ENCODE results near the gene APOC4.
"Not testable (repeated sequence)": the region's sequence is repeated elsewhere in the genome, so short reads cannot be mapped to it uniquely, and the experiment has no call there.

The APOC4 gene

DNA sequence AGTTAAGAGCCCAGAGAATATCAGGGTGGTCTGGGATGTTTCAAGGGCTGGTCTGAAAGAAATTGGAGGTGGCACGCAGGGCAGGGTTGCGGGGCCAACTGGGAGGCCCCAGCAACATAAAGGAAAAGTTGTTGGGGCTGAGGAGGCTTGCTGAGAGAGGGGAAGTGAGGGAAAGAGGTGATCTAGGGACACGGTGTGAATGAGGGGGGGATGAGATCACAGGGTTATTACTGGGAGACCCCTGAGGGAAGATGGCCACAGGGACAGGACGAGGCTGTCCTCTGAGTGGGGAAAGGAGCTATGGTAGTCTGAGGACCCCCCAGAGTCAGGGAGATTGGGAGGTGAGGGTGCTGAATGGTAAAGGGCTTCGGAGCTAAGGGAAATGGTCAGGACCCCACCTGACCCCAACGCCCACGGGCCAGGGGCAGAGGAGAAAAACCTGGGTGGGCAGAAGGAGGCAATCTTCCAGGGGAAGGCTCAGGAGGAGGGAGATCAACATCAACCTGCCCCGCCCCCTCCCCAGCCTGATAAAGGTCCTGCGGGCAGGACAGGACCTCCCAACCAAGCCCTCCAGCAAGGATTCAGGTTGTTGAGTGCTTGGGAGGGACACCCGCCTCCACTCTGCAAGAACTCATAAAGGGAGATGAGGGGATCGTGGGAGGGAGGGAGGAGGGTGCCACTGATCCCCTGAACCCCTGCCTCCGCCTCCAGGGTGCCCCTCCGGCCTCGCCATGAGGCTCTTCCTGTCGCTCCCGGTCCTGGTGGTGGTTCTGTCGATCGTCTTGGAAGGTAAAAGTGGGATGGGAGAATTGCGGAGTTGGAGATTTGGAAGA lies 15.6 kb upstream of the APOC4 start:
- POLR2A ChIA-PET; H3K27ac ChIP-seq (ENCODE audit: extremely low read depth, low read depth, low read length); H3K4me3 ChIP-seq (ENCODE audit: low read depth, low read length); H3K9me3 ChIP-seq (ENCODE audit: control insufficient read depth, insufficient read depth, low read depth, low read length); H3K36me3 ChIP-seq (ENCODE audit: control insufficient read depth in 2 of 2, insufficient read depth in 1 of 2, low read length in 2 of 2); H3K4me1 ChIP-seq (ENCODE audit: control insufficient read depth, insufficient read depth, low read length): not testable (repeated sequence)
- CTCF ChIA-PET: interaction anchor here (0.6 to 1.4 kb wide), 3 partner anchors 9 to 57 kb away, joined by 3 to 4 read pairs (median 4); no protein-coding TSS in a partner anchor
- TF ChIP-seq, protein P1, sequence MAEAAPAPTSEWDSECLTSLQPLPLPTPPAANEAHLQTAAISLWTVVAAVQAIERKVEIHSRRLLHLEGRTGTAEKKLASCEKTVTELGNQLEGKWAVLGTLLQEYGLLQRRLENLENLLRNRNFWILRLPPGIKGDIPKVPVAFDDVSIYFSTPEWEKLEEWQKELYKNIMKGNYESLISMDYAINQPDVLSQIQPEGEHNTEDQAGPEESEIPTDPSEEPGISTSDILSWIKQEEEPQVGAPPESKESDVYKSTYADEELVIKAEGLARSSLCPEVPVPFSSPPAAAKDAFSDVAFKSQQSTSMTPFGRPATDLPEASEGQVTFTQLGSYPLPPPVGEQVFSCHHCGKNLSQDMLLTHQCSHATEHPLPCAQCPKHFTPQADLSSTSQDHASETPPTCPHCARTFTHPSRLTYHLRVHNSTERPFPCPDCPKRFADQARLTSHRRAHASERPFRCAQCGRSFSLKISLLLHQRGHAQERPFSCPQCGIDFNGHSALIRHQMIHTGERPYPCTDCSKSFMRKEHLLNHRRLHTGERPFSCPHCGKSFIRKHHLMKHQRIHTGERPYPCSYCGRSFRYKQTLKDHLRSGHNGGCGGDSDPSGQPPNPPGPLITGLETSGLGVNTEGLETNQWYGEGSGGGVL (tag by site-specific recombination; IDR thresholded peaks at IDR 0.05): 0 out of 2 replicates have a peak, but pooled peaks have one; percentile 11
- TF ChIP-seq KLF9 (tag by site-specific recombination; IDR thresholded peaks at IDR 0.05; ENCODE audit: low read depth) (0 out of 2 replicates have a peak, but pooled peaks have one; percentile 23), EGR2 (tag by site-specific recombination; IDR thresholded peaks at IDR 0.05; ENCODE audit: low read depth) (peak; percentile 71), ZXDB (tag by site-specific recombination; IDR thresholded peaks at IDR 0.05) (0 out of 2 replicates have a peak, but pooled peaks have one; percentile 7), ZFHX2 (tag by site-specific recombination; conservative IDR thresholded peaks at IDR 0.05) (peak; percentile 62; the same call in 1 of the 2 replicates), GLIS1 (tag by site-specific recombination; IDR thresholded peaks at IDR 0.05) (peak; percentile 73), GLIS2 (tag by site-specific recombination; IDR thresholded peaks at IDR 0.05) (peak; percentile 48)

GRCh38 chr19:44927746-44928145 lies 14.3 kb upstream of the APOC4 start:
- H3K4me1 ChIP-seq (ENCODE audit: control insufficient read depth, insufficient read depth, low read length): no peaks in the 10 kb centered on the region; the same call in 1 of the 2 replicates
- POLR2A ChIA-PET: interaction anchor here (0.7 kb wide), 1 partner anchor 430 kb away, joined by 4 read pairs; no protein-coding TSS in a partner anchor
- no peaks in the 10 kb centered on the region for H3K36me3 ChIP-seq (ENCODE audit: control insufficient read depth in 2 of 2, insufficient read depth in 1 of 2, low read length in 2 of 2)
- no peaks in the 10 kb centered on the region for H3K9me3 ChIP-seq (ENCODE audit: control insufficient read depth, insufficient read depth, low read depth, low read length)
- CTCF ChIA-PET: no interaction called here
- no peak overlapping the region for H3K4me3 ChIP-seq (ENCODE audit: low read depth, low read length)
- H3K27ac ChIP-seq (ENCODE audit: extremely low read depth, low read depth, low read length): no peak overlapping the region
- TF ChIP-seq ZNF660 (tag by site-specific recombination; IDR thresholded peaks at IDR 0.05): no peak
- TF ChIP-seq ZNF354C (tag by site-specific recombination; IDR thresholded peaks at IDR 0.05; ENCODE audit: borderline replicate concordance, low read depth): no peak
- TF ChIP-seq, protein P2, sequence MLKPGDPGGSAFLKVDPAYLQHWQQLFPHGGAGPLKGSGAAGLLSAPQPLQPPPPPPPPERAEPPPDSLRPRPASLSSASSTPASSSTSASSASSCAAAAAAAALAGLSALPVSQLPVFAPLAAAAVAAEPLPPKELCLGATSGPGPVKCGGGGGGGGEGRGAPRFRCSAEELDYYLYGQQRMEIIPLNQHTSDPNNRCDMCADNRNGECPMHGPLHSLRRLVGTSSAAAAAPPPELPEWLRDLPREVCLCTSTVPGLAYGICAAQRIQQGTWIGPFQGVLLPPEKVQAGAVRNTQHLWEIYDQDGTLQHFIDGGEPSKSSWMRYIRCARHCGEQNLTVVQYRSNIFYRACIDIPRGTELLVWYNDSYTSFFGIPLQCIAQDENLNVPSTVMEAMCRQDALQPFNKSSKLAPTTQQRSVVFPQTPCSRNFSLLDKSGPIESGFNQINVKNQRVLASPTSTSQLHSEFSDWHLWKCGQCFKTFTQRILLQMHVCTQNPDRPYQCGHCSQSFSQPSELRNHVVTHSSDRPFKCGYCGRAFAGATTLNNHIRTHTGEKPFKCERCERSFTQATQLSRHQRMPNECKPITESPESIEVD (tag by site-specific recombination; IDR thresholded peaks at IDR 0.05): no peak
- no peak for TF ChIP-seq ZNF239 (tag by site-specific recombination; IDR thresholded peaks at IDR 0.05)
- no peak for TF ChIP-seq ZSCAN30 (tag by site-specific recombination; IDR thresholded peaks at IDR 0.05)
- no peak for TF ChIP-seq ZNF776 (tag by site-specific recombination; IDR thresholded peaks at IDR 0.05; ENCODE audit: borderline replicate concordance)
- TF ChIP-seq ZBTB7A (tag by site-specific recombination; IDR thresholded peaks at IDR 0.05; ENCODE audit: low read depth): no peak
- no peak for TF ChIP-seq ZNF701 (tag by site-specific recombination; IDR thresholded peaks at IDR 0.05)
- no peak for TF ChIP-seq ZNF513 (tag by site-specific recombination; IDR thresholded peaks at IDR 0.05)
- TF ChIP-seq, protein P3, sequence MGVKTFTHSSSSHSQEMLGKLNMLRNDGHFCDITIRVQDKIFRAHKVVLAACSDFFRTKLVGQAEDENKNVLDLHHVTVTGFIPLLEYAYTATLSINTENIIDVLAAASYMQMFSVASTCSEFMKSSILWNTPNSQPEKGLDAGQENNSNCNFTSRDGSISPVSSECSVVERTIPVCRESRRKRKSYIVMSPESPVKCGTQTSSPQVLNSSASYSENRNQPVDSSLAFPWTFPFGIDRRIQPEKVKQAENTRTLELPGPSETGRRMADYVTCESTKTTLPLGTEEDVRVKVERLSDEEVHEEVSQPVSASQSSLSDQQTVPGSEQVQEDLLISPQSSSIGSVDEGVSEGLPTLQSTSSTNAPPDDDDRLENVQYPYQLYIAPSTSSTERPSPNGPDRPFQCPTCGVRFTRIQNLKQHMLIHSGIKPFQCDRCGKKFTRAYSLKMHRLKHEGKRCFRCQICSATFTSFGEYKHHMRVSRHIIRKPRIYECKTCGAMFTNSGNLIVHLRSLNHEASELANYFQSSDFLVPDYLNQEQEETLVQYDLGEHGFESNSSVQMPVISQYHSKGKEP (tag by site-specific recombination; IDR thresholded peaks at IDR 0.05): no peak
- TF ChIP-seq ZSCAN16 (tag by site-specific recombination; IDR thresholded peaks at IDR 0.05): no peak
- TF ChIP-seq ZNF266 (tag by site-specific recombination; IDR thresholded peaks at IDR 0.05; ENCODE audit: low read depth): no peak
- no peak for TF ChIP-seq ZNF639 (tag by site-specific recombination; IDR thresholded peaks at IDR 0.05)
- TF ChIP-seq ZNF433 (tag by site-specific recombination; IDR thresholded peaks at IDR 0.05; ENCODE audit: low read depth): no peak
- TF ChIP-seq ZBTB6 (tag by site-specific recombination; IDR thresholded peaks at IDR 0.05): no peak
- TF ChIP-seq ZNF571 (tag by site-specific recombination; IDR thresholded peaks at IDR 0.05): no peak
- no peak for TF ChIP-seq ZNF596 (tag by site-specific recombination; IDR thresholded peaks at IDR 0.05)
- no peak for TF ChIP-seq YY2 (tag by site-specific recombination; IDR thresholded peaks at IDR 0.05)
